ENCODE data around the gene SAP30BP.

- TF ChIP-seq, protein P1, sequence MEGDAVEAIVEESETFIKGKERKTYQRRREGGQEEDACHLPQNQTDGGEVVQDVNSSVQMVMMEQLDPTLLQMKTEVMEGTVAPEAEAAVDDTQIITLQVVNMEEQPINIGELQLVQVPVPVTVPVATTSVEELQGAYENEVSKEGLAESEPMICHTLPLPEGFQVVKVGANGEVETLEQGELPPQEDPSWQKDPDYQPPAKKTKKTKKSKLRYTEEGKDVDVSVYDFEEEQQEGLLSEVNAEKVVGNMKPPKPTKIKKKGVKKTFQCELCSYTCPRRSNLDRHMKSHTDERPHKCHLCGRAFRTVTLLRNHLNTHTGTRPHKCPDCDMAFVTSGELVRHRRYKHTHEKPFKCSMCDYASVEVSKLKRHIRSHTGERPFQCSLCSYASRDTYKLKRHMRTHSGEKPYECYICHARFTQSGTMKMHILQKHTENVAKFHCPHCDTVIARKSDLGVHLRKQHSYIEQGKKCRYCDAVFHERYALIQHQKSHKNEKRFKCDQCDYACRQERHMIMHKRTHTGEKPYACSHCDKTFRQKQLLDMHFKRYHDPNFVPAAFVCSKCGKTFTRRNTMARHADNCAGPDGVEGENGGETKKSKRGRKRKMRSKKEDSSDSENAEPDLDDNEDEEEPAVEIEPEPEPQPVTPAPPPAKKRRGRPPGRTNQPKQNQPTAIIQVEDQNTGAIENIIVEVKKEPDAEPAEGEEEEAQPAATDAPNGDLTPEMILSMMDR (IDR thresholded peaks at IDR 0.05), result no peak
- TF ChIP-seq POLR2A (IDR thresholded peaks at IDR 0.05), result no peak
These were observed 58.4 kb downstream of the SAP30BP start for GRCh38 chr17:75725504-75725903.

All from Peyer's patch (tissue), 4 donors.